ENCODE results near the gene INTS4.

- no peak for TF ChIP-seq POLR2AphosphoS5 (IDR thresholded peaks at IDR 0.05)
- TF ChIP-seq, protein P1, sequence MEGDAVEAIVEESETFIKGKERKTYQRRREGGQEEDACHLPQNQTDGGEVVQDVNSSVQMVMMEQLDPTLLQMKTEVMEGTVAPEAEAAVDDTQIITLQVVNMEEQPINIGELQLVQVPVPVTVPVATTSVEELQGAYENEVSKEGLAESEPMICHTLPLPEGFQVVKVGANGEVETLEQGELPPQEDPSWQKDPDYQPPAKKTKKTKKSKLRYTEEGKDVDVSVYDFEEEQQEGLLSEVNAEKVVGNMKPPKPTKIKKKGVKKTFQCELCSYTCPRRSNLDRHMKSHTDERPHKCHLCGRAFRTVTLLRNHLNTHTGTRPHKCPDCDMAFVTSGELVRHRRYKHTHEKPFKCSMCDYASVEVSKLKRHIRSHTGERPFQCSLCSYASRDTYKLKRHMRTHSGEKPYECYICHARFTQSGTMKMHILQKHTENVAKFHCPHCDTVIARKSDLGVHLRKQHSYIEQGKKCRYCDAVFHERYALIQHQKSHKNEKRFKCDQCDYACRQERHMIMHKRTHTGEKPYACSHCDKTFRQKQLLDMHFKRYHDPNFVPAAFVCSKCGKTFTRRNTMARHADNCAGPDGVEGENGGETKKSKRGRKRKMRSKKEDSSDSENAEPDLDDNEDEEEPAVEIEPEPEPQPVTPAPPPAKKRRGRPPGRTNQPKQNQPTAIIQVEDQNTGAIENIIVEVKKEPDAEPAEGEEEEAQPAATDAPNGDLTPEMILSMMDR (IDR thresholded peaks at IDR 0.05) = no peak
- no peak for TF ChIP-seq POLR2A (IDR thresholded peaks at IDR 0.05)
Observed at GRCh38 chr11:77873345-77873744, 121.1 kb downstream of the INTS4 start.
